Aorta (tissue), 5 donors: ENCODE measurements around the gene SERPINF2. TPM values are rescaled to one million over a fixed set of nuclear protein-coding genes. Genes with fewer than 3 reads are reported as not detected.
A peak's percentile ranks its signal among the peaks of the same experiment; 100 is the strongest.

ENCODE experiments used
- ATAC-seq: fragments of 200-7000 bp; cut with Tn5 transposase; one replicate; pipeline ENCODE4 v1.9.1; 2022; ENCODE audit warnings: moderate library complexity; ENCODE audit not compliant: low FRiP score
- DNase-seq, 2 donors: peaks; one replicate each; pipeline ENCODE4 v3.0.0-alpha.2; 2020
- H3K27ac ChIP-seq, 2 donors: one replicate each; pipeline ENCODE4 v1.5.1; 2013; ENCODE audit warnings: low read length in 2 of 2, mild to moderate bottlenecking in 2 of 2, moderate library complexity in 2 of 2, control low read depth in 1 of 2, inconsistent platforms in 1 of 2, low read depth in 1 of 2
- H3K27me3 ChIP-seq, 2 donors: one replicate each; pipeline ENCODE4 v1.6.1; 2013; ENCODE audit warnings: control low read depth in 1 of 2, low read length in 1 of 2, mild to moderate bottlenecking in 1 of 2, moderate library complexity in 1 of 2; ENCODE audit not compliant: insufficient read depth in 2 of 2, control insufficient read depth in 1 of 2
- H3K36me3 ChIP-seq, 2 donors: one replicate each; pipeline ENCODE4 v1.6.1; 2013; ENCODE audit warnings: control low read depth in 1 of 2, low read length in 1 of 2, mild to moderate bottlenecking in 1 of 2; ENCODE audit not compliant: insufficient read depth in 2 of 2, control insufficient read depth in 1 of 2
- H3K4me1 ChIP-seq, 2 donors: one replicate each; pipeline ENCODE4 v1.6.1; 2013; ENCODE audit warnings: low read length in 2 of 2, control low read depth in 1 of 2, mild to moderate bottlenecking in 1 of 2, moderate library complexity in 1 of 2; ENCODE audit not compliant: insufficient read depth in 2 of 2, control insufficient read depth in 1 of 2
- H3K4me3 ChIP-seq, 2 donors: one replicate each; pipeline ENCODE4 v1.5.1; 2013; ENCODE audit warnings: low read length in 2 of 2, control low read depth in 1 of 2, mild to moderate bottlenecking in 1 of 2
- H3K9me3 ChIP-seq: one replicate; pipeline ENCODE4 v1.6.1; 2013; ENCODE audit warnings: mild to moderate bottlenecking, low read length; ENCODE audit not compliant: control insufficient read depth
- WGBS, 2 donors: extraction: QIAGEN DNeasy Blood & Tissue Kit; methylation state at CpG; one replicate each; pipeline ENCODE4 v1.1.7; 2013; 5-methylcytosine and 5-hydroxymethylcytosine counted together
- intact Hi-C, 2 donors: fragments of 100-400 bp; cut with DNase I; formaldehyde crosslinking; loops; one replicate each; pipeline versions ENCODE4 v1.14.2 to v1.15.0; 2022
- polyA plus RNA-seq, 2 donors: library from polyadenylated mRNA; stranded (reverse); fragments of 200-250 nt; gene quantifications; one replicate each; pipeline ENCODE4 v1.2.3, GENCODE V29; 2013
- total RNA-seq, 2 donors: library from RNA; stranded (reverse); fragmentation: NEBNext Ultra II Directional; extraction: Animal tissue kit (Norgen Biotek cat#: 25700); gene quantifications; one replicate each; pipeline ENCODE4 v1.2.1, GENCODE V29; 2021
- donor health status: healthy with polysubstance abuse.
- donor health status: Bipolar disorder and iron deficiency.
- donor health status: DM: no; HTN: no; CAD: no.
- donor health status: DM: no; HTN: no; CAD: no.
- donor health status: DM: yes; HTN: yes; CAD: no.

SERPINF2 gene
- total and polyA plus RNA-seq, 4 donors, result 0.13 to 15.1 (median 8.0) TPM

DNA sequence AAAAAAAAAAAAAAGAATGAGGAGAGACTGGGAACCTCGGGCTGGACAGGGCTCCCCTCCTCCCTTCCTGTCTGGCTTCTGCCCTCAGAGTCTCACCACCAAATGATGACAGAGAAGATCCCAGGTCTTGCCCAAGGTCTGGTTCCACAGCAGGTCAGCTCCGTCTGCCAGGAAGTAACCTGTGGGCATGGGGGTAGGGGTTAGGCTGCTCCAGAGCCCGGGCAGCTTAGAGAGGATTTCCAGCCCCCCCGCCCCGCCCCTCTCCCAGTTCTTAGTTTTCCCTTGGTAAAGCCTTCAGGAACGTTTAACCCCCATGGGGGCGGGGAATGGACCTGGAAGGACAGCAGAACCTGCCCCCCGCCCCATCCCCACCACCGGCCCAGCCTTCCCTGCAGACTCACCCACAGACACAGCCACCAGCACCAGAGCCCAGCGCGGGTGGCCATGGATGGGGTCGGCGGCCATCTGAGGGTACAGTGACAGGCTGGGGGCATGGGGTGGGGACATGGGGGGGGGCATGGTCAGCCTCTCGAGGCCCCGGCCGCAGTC is 33.2 kb upstream of the SERPINF2 start:
- H3K36me3 ChIP-seq, result peaks cover 0 to 4% of the 10 kb centered on the region in 2 donors
- no peak overlapping the region for H3K27ac ChIP-seq
- DNase-seq (no peak), ATAC-seq (no peak)
- no peaks in the 10 kb centered on the region for H3K27me3 ChIP-seq
- H3K4me3 ChIP-seq, result peak overlapping the region; percentile 30 to 38
- H3K9me3 ChIP-seq, result no peaks in the 10 kb centered on the region
- 8 to 9% methylated on average over 11 to 16 of the region's 16 CpGs for WGBS, 2 donors
- H3K4me1 ChIP-seq, result no peaks in the 10 kb centered on the region
- intact Hi-C loops, result no loop called here

DNA sequence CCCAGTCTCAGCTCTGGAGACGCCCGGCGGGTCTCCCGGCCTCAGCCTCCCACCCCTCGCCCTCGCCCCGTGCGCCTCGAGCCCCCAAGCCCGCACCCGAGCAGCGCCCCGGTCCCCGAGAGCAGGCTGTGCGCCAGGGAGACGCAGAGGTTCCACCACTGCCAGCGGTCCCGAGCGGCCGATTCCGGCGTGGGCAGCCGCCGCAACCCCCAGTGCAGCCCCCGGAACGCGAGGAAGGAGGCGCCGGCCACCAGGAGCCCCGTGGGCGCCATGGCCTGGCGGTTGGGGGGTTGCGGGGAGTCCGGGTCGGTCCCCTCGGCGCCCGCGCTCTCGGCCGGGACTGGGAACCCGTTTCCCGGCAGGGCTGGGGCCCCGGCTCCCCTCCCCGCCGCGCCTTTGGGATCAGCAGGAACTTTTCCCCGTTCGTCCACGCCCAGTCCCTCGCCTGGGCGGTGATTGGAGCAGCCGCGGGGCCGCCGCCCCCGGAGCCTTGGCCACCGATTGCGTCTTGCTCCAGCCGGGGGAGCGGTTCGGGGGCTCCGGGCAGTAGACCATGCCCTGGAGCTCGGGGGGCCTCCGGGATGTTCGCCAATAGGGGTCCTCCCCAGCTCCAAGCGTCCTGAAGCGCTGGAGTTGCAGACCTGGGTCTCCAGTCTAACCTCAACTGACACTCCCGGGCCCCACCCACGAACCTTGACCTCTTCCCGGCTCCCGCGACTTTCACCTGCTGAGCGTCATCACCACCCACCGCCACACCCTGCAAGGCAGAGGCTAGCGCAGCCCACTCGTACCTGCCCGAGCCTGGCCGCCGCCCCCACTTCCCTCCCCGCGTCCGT is 32.5 kb upstream of the SERPINF2 start, which contains the start of gene TLCD2:
Gene TLCD2 (minus strand): TSS at position 407 of the 836 bp plus-strand sequence. CDS start 135 bp downstream, at position 272.
- Histone ChIP-seq H3K36me3 (peaks cover 0 to 4% of the 10 kb centered on the region in 2 donors), H3K9me3 (no peaks in the 10 kb centered on the region), H3K27ac (peak within 1 kb of the TSS in 1 of 2 donors; percentile 45), H3K4me3 (peak within 1 kb of the TSS; percentile 30 to 38), H3K4me1 (no peaks in the 10 kb centered on the region), H3K27me3 (no peaks in the 10 kb centered on the region)
- intact Hi-C loops, result loop anchor here in 1 of 2 donors (5.0 kb wide), 2 partner anchors 43 to 58 kb away; no protein-coding TSS in a partner anchor
- ATAC-seq (peak; percentile 52), DNase-seq (peak; percentile 85 to 93)
- WGBS, 2 donors, result 2 to 3% methylated on average over 70 to 83 of the region's 83 CpGs

DNA sequence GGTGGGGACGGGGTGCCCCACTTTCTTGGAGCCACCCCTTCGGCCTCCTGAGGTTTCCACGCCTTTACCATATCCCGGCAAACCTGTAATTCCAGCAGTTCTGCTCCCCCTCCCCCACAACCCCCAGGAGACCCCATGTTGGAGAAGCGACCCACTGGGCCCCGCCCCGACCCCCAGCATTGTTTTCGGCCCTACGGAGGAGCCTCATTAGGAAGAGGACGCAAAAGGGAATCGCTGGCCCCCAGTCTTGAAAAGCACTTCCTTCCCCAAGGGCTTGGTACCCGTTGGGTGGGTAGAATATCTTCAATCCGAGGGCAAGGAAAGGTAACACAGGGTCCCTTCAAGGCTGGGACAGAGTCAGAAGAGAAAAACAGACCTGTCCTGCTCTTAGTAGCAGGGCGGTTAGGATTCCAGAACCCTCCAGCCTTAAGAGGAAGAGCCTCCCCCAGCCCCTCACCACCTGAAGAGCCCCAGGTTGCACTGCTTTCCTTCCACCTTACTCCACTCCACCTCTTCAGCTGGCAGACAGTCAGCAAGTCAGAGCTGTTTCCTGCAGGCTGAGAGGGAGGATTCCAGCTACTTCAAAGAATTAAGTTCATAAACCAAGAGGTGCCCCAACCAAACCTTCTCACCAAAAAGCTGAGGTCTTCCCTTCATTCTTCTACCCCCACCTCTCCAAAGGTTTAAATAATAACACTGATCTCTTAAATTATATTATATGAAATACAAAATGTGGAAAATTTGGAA is 31.7 kb upstream of the SERPINF2 start:
- no peak for ATAC-seq
- H3K27ac ChIP-seq, result peak overlapping the region in 1 of 2 donors; percentile 45
- H3K4me3 ChIP-seq, result no peak overlapping the region
- no peaks in the 10 kb centered on the region for H3K27me3 ChIP-seq
- peaks cover 0 to 4% of the 10 kb centered on the region in 2 donors for H3K36me3 ChIP-seq
- no peak for DNase-seq
- no peaks in the 10 kb centered on the region for H3K9me3 ChIP-seq
- intact Hi-C loops, result loop anchor here in 1 of 2 donors (1.0 to 5.0 kb wide), 3 partner anchors 27 to 59 kb away; partner anchors contain the start of gene PRPF8
- 37% methylated on average over 13 to 14 of the region's 14 CpGs for WGBS, 2 donors
- no peaks in the 10 kb centered on the region for H3K4me1 ChIP-seq

DNA sequence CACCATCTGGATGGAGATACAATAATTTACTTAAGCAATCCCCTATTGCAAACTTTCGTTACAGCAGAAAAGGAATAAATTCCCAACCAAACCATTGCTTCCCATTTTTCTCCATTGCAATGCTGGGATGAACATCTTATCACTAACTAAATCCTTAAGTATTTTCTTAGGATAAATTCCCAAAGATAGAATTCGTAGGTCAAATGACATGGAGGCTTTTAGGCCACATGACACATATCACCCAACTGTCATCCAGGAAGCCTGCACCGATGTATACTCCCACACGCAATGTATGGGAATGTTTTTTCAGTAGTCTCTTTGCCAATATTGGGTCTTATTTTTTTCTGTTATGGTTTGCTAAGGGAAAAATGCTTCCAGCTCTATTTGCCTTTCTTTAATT is 30.9 kb upstream of the SERPINF2 start:
- 42 to 43% methylated on average over 4 of the region's 4 CpGs for WGBS, 2 donors
- H3K27ac ChIP-seq, result no peak overlapping the region
- H3K4me1 ChIP-seq, result no peaks in the 10 kb centered on the region
- intact Hi-C loops, result loop anchor here (1.0 to 5.0 kb wide), 4 partner anchors 28 to 61 kb away; partner anchors contain the start of gene PRPF8 (in 1 of the 2)
- ATAC-seq (no peak), DNase-seq (no peak)
- no peak overlapping the region for H3K4me3 ChIP-seq
- H3K27me3 ChIP-seq, result no peaks in the 10 kb centered on the region
- no peaks in the 10 kb centered on the region for H3K9me3 ChIP-seq
- H3K36me3 ChIP-seq, result peaks cover 0 to 4% of the 10 kb centered on the region in 2 donors

DNA sequence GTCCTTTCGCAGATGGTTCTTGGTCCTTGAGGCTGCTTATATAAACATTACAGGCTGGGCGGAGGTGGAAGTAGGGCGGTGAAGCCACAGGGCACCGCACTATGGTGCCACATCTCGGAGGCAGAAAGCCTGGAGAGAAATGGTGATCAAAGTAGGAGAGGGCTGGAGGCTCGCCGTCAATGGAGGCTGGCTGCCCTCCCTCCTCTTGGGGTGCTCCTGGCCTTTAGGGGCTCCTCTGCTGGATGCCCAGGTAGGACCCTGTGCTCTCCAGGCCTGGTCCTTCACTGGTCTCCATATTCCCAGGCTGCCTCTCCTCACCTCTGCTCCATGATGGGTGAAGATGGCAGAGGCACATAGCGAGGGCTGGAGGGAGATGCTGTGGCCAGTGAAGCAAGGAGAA is 30.4 kb upstream of the SERPINF2 start:
- intact Hi-C loops, result loop anchor here (2.0 to 5.0 kb wide), 3 partner anchors 45 to 61 kb away; no protein-coding TSS in a partner anchor
- Histone ChIP-seq H3K27me3 (no peaks in the 10 kb centered on the region), H3K9me3 (no peaks in the 10 kb centered on the region), H3K27ac (no peak overlapping the region), H3K36me3 (peaks cover 0 to 4% of the 10 kb centered on the region in 2 donors), H3K4me1 (no peaks in the 10 kb centered on the region), H3K4me3 (no peak overlapping the region)
- no peak for DNase-seq
- ATAC-seq, result no peak
- WGBS, 2 donors, result 80 to 87% methylated on average over 8 of the region's 8 CpGs

DNA sequence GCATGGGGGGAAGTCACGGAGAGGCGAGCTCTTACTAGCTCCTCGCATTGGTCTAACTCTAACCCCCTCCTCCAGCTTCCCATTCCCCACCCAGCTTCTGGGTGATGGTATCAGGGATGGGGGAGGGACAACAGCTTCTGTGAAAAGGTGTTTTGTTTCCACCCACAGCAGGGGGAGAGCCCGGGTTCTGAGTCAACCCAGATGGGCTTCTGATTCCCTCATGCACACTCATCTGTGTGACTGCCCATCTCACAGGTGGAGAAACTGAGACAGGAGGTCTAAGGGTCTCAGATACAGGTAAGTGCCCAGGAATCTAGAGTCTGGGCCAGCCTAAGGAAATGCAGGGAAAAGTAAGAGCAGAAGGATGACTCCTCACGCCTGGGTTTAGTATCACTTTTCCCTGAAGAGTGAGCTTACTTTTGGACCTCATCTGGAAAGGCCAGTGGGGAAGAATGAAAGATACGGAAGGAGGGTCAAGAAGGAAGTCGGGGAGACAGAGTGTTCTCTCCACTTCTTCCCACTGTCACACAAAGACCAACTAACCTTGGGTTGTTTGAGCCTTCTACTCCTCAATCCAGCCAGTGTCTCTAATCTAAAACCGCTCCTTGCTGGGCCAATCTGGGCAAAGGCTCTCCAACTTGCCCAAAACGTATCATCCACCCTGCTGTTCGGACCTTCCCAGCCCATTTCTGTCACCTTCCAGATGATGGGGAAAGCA is 29.4 kb upstream of the SERPINF2 start:
- Histone ChIP-seq H3K4me1 (no peaks in the 10 kb centered on the region), H3K36me3 (peaks cover 0 to 4% of the 10 kb centered on the region in 2 donors), H3K4me3 (no peak overlapping the region), H3K9me3 (no peaks in the 10 kb centered on the region), H3K27me3 (no peaks in the 10 kb centered on the region), H3K27ac (peak overlapping the region in 1 of 2 donors; percentile 82)
- DNase-seq (no peak), ATAC-seq (no peak)
- intact Hi-C loops, result loop anchor here (2.0 to 5.0 kb wide), 3 partner anchors 46 to 63 kb away; no protein-coding TSS in a partner anchor
- 52 to 57% methylated on average over 10 of the region's 10 CpGs for WGBS, 2 donors

DNA sequence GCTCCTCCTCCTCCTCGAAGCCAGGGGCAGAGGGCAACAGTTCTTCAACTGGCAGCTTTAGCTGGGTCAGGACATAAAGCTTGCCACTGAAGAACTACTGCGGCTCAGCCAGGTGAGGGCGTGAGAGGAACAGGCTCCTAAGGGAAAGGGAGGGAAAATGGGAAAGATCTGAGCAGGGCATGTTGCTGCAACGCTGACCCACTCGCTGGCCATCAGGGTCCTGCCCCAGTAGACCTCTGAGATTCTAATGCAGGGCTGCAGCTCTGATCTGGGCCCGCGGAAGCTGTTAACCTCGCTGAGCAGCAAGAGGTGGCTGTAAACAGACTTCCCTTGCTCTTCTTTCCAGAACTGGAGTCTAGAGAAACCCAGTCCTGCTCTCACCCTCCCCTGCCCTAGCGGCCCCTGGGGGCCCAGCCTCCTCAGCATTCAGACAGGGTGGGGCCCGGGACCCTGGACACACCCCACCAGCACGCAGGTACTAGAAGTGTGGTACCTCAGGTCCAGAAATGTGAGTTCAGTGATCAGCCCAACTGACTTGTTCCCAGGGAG is 28.7 kb upstream of the SERPINF2 start:
- Histone ChIP-seq H3K4me1 (no peaks in the 10 kb centered on the region), H3K9me3 (no peaks in the 10 kb centered on the region), H3K4me3 (peak overlapping the region; percentile 60 to 65), H3K27me3 (no peaks in the 10 kb centered on the region), H3K36me3 (peaks cover 0 to 4% of the 10 kb centered on the region in 2 donors), H3K27ac (peak overlapping the region in 1 of 2 donors; percentile 82)
- DNase-seq (peak in 1 of 2 donors; percentile 48), ATAC-seq (no peak)
- WGBS, 2 donors, result 8% methylated on average over 11 of the region's 11 CpGs
- intact Hi-C loops, result loop anchor here (2.0 to 5.0 kb wide), 3 partner anchors 47 to 63 kb away; no protein-coding TSS in a partner anchor
